Stimulated activated CD4-positive, alpha-beta T cell treated with anti-CD3 and anti-CD28 coated beads, TNF-alpha, amount 100 ng/mL, for 24 hours (primary cell): ENCODE results near the gene BEX5.
"Not testable (repeated sequence)": the region's sequence is repeated elsewhere in the genome, so short reads cannot be mapped to it uniquely, and the experiment has no call there.

Experiments
- DNase-seq, 3 experiments: peaks; one replicate each; pipeline ENCODE4 v3.0.0-alpha.2; 2020; ENCODE audit warnings: low read depth in 3 of 3

The BEX5 gene

GRCh38 chrX:102155806-102156179, at the start of gene BEX5:
Gene BEX5 (minus strand): TSS chrX:102155977. CDS start chrX:102154265, 1,712 bp downstream.
- DNase-seq = peak in 2 of 3 experiments; percentile 5 to 41

- DNase-seq = no peak
These were observed 30.4 kb upstream of the BEX5 start for GRCh38 chrX:102185967-102186720.

GRCh38 chrX:102154900-102155805, 624 bp downstream of the BEX5 start:
- peak in 1 of 3 experiments; percentile 7 for DNase-seq

- no peak for DNase-seq
These were observed 1.4 kb downstream of the BEX5 start for GRCh38 chrX:102154218-102154860.

- DNase-seq = not testable (repeated sequence)
These were observed 13.5 kb downstream of the BEX5 start, which contains the start of gene TCEAL6 for GRCh38 chrX:102142274-102142673. Gene TCEAL6 (minus strand): TSS chrX:102142481.

- not testable (repeated sequence) for DNase-seq
These were observed 14.1 kb downstream of the BEX5 start for GRCh38 chrX:102141631-102142030.

- DNase-seq = not testable (repeated sequence)
These were observed 14.9 kb downstream of the BEX5 start for GRCh38 chrX:102140876-102141275.

GRCh38 chrX:102138064-102138463, 17.7 kb downstream of the BEX5 start:
- no peak for DNase-seq

GRCh38 chrX:102129473-102129872, 26.3 kb downstream of the BEX5 start:
- DNase-seq = no peak

GRCh38 chrX:102126863-102127262, 28.9 kb downstream of the BEX5 start:
- DNase-seq = no peak

- DNase-seq = not testable (repeated sequence)
These were observed 29.5 kb downstream of the BEX5 start for GRCh38 chrX:102126080-102126818.

- not testable (repeated sequence) for DNase-seq
These were observed 30.3 kb downstream of the BEX5 start, which contains the start of gene TCEAL2 for GRCh38 chrX:102125436-102125835. Gene TCEAL2 (plus strand): TSS chrX:102125679. CDS start chrX:102126831, 1,152 bp downstream.

GRCh38 chrX:102125014-102125413, 30.8 kb downstream of the BEX5 start:
- not testable (repeated sequence) for DNase-seq

- DNase-seq = no peak
These were observed 40.0 kb downstream of the BEX5 start for GRCh38 chrX:102115748-102116147.

GRCh38 chrX:102113367-102113766, 42.4 kb downstream of the BEX5 start:
- no peak for DNase-seq
